Non-pigmented ciliary epithelial cell (primary cell): Measurements from ENCODE around the gene RASAL2.
"Not testable (repeated sequence)": the region's sequence is repeated elsewhere in the genome, so short reads cannot be mapped to it uniquely, and the experiment has no call there.

Experiments used
- DNase-seq: peaks from one replicate; pipeline ENCODE4 v3.0.0-alpha.2; 2010; ENCODE audit warnings: low read depth

Gene RASAL2

GRCh38 chr1:178237121-178237520, 143.2 kb downstream of the RASAL2 start:
- DNase-seq: no peak

GRCh38 chr1:178238722-178239510, 145.0 kb downstream of the RASAL2 start:
- DNase-seq: peak; percentile 97

- DNase-seq: peak; percentile 49
Measured at GRCh38 chr1:178241057-178241456, 147.2 kb downstream of the RASAL2 start.

GRCh38 chr1:178241837-178242236, 147.9 kb downstream of the RASAL2 start:
- no peak for DNase-seq

GRCh38 chr1:178243119-178243518, 149.2 kb downstream of the RASAL2 start:
- DNase-seq: no peak

- DNase-seq: no peak
Measured at GRCh38 chr1:178243890-178244289, 150.0 kb downstream of the RASAL2 start.

- not testable (repeated sequence) for DNase-seq
Measured at GRCh38 chr1:178248284-178248683, 154.4 kb downstream of the RASAL2 start.

- not testable (repeated sequence) for DNase-seq
Measured at GRCh38 chr1:178253581-178253980, 159.7 kb downstream of the RASAL2 start.

- no peak for DNase-seq
Measured at GRCh38 chr1:178254433-178254832, 160.5 kb downstream of the RASAL2 start.

- DNase-seq: no peak
Measured at GRCh38 chr1:178258536-178258935, 164.6 kb downstream of the RASAL2 start.

GRCh38 chr1:178262120-178262500, 168.2 kb downstream of the RASAL2 start:
- DNase-seq: no peak

- DNase-seq: no peak
Measured at GRCh38 chr1:178263341-178263740, 169.4 kb downstream of the RASAL2 start.

GRCh38 chr1:178266113-178266512, 172.2 kb downstream of the RASAL2 start:
- no peak for DNase-seq

- DNase-seq: no peak
Measured at GRCh38 chr1:178266619-178267066, 172.7 kb downstream of the RASAL2 start.

GRCh38 chr1:178267646-178268094, 173.8 kb downstream of the RASAL2 start:
- no peak for DNase-seq

GRCh38 chr1:178271471-178271870, 177.6 kb downstream of the RASAL2 start:
- DNase-seq: no peak

- DNase-seq: no peak
Measured at GRCh38 chr1:178273707-178274410, 180.0 kb downstream of the RASAL2 start.

- DNase-seq: no peak
Measured at GRCh38 chr1:178275049-178275448, 181.1 kb downstream of the RASAL2 start.

- no peak for DNase-seq
Measured at GRCh38 chr1:178275553-178275952, 181.6 kb downstream of the RASAL2 start.

- no peak for DNase-seq
Measured at GRCh38 chr1:178277793-178278530, 184.1 kb downstream of the RASAL2 start.

GRCh38 chr1:178278916-178279686, 185.2 kb downstream of the RASAL2 start:
- no peak for DNase-seq

- no peak for DNase-seq
Measured at GRCh38 chr1:178282949-178283367, 189.1 kb downstream of the RASAL2 start.
